HUDEP-2 (cell line): Measurements from ENCODE around the gene HOXC4.

Experiments used
- DNase-seq, 76 experiments: peaks; one replicate each; lab custom pipeline; 2025; ENCODE audit not compliant: unreplicated experiment in 76 of 76; lab: John Stamatoyannopoulos, UW

HOXC4 gene

DNA sequence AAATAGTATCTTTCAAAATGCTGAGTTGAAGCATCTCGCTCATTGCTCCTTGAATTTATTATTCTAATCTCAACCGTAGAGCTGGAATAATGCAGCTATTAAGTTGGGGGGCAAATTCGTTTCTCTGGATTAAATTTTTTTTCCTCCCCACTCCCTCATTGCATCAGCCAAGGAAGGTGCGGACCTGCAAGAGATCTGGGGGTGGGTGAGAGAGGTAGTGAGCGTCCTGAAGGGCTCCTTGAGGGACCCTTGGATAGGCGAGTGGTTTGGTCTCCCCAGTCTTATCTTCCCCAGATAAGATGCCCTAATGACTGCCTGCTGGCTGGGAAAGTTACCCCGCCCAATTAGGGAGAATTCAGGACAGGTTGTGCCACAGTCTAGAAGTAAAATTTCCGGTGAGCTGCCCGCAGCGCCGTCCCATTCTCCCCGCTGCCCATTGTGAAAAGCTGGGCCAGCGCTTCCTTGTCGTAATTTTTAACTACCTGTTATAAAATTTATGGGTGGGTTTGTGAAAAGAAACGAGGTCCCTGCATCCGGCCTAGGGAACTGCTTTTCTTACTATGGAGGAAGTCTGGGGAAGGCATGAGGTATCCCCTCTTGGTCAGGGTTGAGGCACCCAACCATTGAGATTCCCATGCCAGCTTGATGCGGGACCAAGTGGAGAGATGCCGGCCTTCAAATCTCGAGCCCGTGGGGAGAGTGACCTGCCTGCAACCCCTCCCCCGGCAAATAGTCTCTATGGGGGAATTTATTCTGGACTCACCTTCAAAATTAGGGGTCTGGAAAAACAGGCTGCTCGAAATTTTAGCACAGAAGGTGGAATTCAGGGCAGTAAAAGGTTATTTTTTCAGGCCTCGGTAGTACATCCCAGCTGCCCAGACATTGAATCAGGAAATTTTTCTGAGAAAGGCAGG, 38.4 kb upstream of the HOXC4 start:
- no peak for DNase-seq

DNA sequence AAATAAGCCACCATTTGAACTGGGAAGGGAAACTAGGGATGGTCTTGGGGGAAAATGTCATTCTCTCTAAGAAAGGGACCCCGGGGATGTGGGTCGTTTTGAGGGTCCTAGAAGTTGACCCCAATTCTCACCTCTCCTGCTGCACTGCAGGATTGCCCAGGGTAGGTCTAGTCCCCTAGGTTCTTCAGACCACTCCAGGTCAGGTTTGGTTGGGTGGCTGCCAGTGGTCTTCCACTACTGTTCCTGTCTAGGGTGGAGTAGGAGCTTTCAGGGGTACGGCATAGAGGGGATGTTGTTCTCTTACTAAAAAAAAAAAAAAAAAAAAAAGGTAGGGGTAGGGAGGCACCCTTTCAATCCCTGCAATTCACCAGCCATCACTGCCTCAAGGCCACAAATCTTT, 37.6 kb upstream of the HOXC4 start:
- no peak for DNase-seq

DNA sequence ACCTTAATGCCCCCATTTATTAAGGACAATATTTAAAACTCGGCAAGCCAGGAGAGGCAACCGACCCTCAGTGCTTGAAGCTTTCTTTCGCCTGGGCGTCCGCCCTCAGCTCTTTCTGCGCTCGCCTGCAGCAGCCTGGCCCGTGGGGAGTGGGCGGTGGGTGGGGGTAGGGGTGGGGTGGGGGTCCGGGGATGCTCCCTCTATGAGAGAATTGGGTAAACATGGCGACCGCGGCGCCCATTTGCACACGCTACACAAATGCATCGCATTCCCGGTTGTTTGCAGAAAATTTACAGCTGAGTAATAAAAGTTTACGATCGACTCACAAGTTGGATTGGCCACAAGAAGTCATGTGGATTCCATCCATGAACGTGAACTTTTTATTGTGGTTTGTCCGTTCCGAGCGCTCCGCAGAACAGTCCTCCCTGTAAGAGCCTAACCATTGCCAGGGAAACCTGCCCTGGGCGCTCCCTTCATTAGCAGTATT, 37.1 kb upstream of the HOXC4 start:
- DNase-seq: no peak

DNA sequence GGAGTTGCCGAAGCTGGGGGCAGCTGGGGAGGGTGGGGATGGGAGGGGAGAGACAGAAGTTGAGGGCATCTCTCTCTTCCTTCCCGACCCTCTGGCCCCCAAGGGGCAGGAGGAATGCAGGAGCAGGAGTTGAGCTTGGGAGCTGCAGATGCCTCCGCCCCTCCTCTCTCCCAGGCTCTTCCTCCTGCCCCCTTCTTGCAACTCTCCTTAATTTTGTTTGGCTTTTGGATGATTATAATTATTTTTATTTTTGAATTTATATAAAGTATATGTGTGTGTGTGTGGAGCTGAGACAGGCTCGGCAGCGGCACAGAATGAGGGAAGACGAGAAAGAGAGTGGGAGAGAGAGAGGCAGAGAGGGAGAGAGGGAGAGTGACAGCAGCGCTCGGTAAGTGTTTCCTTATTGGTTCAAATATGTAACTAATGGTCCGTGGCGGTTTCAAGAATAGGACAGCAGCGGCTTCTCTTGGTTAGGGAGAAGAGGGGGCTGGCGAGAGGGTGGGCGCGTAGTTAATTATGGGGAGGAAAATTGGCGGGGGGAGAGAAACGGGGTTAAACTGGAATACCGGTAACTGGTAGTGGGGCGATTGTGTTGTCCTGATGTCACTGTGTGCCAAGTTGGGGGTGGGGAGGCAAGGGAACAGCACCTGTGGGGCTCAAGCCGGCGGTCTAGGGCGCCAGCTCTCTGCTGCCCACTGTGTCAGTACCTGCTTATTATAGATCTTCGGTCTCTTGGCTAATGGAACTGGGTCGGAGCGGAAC, 36.4 kb upstream of the HOXC4 start:
- no peak for DNase-seq

DNA sequence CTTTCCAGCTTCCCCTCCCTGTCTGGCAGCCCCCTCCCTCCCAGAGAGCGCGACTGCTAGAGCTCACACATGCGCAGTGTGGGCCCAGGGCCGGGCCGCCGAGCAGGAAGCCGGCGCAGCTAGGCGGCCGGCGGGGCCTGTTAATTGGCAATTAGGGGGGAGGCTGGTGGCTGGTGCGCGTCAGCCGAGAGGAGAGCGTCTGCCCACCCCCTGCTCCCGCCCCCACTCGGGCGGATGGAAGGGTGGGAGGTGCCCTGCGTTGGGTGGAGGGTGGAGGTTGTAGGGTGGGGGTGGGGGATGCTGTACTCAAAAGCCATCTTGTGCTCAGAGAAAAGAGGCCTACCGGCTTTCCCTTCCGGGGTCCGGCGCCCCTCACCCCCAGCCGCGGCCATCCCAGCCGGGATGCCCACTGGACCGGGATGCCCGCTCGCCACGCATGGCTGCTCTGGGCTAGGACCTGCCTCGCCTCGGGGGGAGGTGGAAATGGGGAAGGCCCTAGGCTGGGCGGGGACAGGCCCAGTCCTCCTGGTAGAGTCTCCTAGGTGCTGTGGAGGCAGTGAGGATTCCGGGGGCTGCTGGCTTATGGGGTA, 35.7 kb upstream of the HOXC4 start:
- DNase-seq: peak in 25 of 76 experiments; percentile 6 to 50 (median 22)

DNA sequence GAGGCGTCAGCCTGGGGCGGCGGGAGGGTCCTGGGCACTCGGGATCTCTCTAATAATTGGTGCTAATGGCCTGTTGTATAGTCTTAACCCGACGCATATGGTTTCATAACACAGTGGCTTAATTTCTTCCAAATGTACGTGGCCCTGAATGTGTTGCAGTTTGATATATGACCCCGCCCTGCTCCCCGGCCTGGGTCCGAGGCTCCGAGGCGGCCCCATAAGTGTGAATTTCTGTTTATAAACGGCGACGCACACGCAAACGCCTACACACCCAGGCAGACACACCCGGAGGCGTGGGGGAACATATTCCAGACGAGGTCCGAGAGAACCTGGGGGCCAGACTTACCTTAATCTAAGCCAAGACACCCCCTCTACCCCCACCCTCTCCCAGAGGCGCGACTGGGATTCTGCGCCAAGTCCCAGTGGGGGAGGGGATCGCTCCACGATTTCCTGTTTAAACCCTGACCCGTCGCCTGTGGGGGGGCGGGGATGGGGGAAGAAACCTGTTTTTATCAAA, 35.1 kb upstream of the HOXC4 start:
- no peak for DNase-seq

DNA sequence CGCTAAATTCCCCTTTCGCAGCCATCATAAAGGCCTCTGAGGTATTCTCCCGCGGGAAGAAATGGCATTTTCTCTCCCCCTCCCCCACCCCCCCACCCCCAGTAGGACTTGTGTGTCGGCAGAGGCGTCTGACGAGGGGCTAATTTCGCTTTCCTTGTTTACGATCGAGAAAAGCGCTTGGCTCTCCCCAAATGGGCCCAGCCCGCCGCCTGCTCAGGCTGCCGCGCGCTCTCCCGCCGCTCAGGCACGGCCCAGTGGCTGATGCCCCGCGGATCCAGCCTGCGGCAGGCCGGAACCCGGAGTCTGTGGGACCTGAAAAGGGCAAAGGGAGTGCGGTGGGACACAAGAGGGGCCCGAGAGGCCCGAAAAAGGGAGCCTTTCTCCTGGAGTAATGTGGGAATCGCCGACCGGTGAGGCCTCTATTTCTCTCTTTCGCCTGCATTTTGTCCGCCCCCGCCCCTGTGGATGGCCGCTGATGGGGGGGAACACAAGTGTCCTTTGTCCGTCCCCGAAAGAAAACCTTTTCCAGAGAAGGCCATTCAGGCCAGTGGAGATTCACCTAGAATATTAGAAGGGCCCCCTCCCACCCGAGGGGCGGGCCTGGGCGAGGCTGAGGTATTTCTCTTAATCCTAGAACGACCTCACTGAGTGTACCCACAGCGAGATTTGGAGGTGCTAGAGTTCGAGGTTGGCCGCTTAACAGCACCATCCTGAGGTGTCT, 34.4 kb upstream of the HOXC4 start:
- DNase-seq: no peak

DNA sequence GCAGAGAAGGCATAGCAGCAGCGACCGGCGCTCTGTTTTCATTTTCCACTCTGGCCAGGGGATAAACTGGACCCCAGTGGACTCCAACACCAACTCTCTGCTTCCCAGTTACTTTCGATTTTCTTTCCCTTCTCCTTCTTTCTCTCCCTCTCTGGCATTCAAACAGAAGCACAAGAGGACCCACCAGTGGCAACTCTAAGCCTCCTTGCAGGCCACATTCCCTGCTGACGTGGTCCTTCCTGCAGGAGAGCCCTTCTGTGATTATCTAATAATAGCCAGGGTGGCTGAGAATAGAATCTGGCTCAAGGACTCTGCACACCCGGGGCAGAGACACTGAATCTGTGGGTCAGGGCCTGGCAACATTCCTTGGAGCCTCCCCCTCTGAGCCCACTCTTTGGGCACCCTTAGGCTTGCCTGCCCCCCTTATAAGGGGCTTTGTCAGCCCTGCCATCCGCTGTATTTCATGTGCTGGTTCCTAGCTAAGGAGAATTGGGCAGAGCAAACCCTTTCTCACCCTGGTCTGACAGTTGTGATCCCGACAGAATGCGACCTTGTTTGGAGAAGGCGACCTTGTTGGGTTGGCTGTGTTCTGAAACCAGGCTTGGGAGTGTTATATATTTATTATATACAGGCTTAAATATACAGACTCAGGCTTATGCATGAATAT, 33.6 kb upstream of the HOXC4 start:
- DNase-seq: no peak

DNA sequence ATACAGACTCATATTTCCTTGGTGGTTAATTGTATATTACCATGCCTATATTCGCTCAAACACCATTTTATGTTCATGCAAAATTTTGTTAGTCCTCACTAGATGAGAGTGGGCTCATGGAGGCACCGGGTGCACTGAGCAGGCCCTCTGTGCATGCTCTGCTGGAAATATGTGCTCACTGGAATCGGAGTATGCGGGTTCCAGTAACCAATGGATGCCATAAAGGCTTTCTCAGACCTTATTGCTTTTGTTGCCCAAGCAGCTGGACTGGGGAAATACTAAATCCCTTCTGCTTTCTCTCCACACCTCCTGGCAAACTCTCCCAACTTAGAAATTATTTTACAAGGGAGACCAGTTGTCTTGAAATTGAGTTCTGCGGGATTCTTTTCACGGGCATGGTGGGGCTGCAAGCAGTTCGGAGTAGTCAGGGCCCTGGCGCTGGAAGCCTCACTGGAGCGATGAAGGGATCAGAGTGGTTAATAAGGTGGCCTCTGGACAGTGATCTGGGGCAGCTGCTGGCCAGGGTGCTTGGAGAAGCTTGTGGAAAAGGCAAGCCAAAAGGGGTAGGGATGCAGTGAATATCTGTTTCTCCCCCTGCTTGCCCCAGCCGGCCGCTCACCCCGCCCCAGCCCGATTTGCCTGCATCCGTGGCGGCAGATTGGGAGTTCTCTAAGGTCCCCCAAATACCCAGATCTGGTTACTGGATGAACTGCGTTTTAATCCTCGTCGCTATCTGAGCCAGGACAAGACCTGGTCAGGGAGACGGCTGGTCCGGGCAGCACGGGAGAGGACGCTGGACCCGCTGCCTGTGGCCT, 32.8 kb upstream of the HOXC4 start:
- no peak for DNase-seq

DNA sequence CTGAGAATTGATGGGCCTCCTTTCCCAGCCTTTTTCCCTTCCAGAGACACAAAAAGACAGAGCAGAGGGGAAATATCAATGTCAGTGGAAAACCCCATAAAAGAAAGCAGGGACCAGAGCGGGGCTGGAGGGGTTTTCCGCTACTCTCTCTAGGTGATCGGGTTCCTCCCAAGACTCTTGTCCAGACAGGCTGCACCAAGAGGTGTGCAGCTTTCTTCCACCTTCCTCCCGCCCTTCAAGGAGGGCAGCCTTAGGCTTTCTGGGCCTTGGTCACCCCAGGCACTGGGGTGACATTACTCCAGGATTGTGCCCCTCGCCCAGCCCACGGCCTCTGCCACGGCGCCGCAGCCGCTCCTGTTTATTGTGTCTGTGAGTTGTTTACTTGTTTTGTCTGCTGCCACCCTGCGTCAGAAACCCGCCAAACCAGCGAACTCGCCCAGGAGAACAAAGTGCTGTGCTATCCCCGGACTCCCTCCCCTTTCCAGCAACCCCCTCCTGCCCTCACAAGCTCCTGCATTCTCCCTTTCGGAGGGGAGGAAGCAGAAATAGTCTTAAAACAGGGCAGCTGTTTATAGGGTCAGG, 32.1 kb upstream of the HOXC4 start:
- peak in 1 of 76 experiments; percentile 7 for DNase-seq

DNA sequence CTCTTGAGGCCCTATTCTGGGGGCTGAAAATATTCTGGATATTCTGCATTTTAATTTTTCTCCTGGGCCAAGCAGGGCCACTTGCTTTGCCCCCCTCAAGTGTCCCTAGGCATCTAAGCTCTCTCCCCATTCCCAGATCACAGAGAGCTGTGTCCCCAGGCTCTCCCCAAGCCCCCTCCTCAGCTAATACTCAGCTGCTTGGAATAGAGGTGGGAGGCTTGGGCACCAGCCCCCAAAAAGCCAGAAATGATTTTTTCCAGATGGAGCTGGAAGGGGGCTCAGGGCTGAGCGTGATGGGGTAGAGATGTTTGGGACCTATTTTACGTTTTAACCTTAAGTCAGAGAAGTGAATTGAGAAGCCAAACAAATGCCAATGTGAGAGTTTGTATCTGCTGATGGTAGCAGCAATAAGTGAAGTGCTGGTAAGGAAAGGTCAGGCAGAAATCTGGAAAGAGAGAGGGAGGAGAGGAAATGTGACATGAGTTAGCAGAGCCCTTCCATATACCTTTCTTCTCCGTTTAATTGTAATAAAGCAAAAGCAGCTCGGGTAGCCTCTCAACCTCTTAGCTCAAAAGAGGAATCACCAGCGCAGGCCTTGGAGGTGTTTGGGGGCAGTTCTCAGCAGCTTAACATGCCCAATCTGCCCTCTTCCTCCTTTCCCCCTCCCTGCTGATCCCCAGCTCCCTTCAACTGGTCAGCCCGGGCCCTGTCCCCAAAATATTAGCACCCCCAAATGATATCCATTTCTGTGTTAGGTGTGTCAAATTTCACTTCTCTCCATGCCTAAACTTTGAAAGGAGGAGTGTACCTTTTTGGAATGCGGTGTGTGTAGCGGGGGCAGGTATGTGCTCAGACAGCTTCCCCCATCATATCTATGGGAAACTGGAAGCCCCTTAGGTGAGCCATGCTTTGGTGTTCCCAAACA, 30.4 kb upstream of the HOXC4 start:
- no peak for DNase-seq

DNA sequence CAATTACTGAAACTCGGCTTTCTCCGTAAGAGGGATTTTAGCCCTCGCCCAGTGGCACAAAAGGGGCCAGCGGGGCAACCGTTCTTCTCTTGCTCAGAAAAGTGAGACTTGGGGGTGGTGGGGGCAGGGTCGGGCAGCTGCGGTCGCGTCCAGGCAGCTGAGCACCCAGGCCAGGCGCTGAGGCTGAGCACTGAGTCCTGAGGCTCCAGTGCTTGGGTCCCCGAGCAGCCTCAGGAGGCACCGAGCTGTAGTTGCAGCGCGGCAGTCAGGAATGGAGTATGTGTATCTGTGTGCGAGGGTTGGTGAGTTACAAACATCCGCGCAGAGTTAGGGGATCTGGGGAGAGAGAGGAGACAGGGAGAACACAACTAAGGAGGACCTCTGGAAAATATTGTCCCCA, 29.5 kb upstream of the HOXC4 start:
- no peak for DNase-seq

DNA sequence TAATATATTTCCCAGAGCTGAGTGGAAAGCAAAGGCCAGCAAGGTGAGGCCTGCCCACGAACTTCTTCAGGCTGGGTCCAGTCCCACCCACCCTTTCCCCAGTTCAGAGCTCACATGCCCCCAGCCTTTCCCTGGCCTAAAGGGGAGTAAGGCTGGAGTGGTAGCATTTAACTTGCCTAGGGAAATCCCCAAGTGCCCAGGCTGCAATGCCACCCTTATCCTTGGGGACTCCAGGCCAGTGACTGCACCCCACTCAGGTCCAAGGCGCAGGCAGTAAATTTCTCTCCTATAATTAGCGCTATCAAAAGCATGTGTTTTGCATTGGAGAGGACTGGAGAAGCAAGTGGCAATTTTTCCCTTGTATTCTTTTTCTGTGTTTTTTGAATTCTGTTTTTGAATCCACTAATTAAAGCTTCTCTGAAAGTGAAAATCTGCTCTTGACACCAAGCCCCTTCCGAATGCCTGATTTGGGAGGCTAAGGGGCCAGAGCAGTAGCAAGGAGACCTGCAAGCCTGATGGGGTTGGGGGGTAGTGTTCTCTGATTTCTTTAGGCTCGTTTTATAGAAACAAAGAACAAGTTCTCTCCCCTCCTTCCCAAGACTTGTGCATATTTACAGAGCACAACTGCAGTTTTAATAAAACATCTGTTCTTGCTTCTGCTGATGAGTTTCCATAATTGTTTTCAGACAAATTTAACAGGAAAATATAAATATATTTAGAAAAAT, 28.9 kb upstream of the HOXC4 start:
- no peak for DNase-seq

DNA sequence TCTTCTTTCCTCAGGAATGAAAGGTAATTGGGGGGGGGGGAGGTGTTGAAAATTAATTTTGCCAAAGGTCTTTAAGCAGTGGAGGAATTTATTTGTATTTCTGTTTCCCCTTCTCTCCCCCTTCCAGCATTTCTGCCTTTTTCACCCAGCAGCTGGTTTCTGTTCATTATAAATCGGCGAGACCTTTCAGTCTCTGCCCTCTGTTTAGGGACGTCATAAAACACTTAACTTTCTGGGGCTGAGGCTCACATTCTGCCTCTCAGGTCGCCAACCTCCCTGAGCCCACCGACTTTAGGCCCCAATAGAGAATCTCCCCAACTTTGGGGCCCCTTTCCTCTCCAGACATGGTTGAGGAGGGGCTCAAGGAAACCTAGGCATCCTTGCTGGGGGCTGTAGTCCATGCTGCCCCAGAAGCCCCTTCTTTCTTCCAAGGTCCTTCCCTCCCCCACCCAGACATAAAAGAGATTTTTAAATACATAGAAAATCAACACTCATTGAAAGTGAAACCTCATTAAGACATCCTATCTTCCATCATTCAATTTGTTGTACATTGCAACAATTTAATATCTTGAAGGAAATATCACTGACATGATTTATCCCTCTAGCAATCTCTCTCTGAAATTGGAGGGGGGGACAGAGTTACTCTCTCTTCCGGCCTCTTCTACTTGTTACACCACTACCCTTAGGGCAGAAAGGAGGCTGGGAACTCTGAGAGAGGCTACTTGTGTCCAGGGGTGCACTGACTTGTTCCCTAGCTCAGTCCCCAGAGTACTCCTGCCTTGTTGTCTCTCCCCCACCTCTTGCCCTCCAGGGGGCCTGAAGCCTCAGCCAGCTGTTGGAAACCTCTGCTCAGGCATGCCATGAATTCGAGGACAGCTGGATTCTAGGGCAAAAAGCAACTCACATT, 27.9 kb upstream of the HOXC4 start:
- no peak for DNase-seq

DNA sequence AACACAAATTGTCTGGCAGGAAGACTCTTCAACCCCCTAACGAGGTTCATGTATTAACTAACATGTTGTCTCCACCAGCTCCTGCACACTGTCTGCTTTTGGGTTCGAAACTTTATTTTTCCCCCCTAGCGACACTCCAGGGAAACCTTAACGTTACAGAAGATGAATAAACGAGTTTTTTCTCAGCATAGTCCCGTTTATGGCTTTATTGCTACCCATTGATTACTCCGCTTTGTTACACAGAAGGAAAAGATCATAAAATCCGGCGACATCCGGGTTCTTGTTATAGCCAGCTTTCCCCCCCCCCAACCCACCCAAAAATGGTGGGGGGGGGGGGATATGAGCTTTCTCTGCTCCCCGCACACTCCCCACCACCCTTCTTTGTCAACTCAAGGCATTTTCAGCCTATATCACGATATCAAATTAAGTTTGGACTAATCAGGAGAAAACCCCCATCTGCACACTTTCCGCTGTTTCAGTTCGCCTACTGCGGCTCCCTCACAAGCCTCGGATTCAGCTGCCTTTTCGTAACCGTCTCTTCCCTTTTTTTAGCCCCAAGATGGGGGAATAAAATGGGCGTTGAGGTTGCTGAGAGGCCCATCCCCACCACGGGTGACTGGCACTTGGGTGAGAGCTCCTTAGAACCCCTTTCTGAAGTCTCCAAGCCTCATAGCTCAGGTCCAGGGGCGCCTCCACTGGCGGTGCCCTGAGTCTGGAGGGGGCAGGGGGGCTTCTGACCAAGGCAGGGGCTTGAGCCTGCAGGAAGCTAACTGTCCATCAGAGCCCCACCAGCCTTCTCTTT, 26.8 kb upstream of the HOXC4 start:
- no peak for DNase-seq
